ENCODE results near the gene MYBL2. TPM values are rescaled to one million over a fixed set of nuclear protein-coding genes. Genes with fewer than 3 reads are reported as not detected.

The MYBL2 gene
- total RNA-seq, 2 experiments from 2014 or later = 80.3 to 81.3 TPM

GRCh38 chr20:43689165-43689564 is 22.3 kb downstream of the MYBL2 start:
- ChIA-PET POLR2A (no interaction called here), CTCF (interaction anchor here (0.7 to 1.4 kb wide), 2 partner anchors 391 to 501 kb away, joined by 3 read pairs; no protein-coding TSS in a partner anchor)
- intact Hi-C loops (cut with micrococcal nuclease) = no loop called here
- Mint-ChIP-seq H3K27ac (no peak overlapping the region), H3K9me3 (no peaks in the 10 kb centered on the region), H3K27me3 (no peaks in the 10 kb centered on the region), H3K4me3 (no peak overlapping the region), H3K4me1 (ENCODE audit: low read depth) (peaks cover 6% of the 10 kb centered on the region), H3K36me3 (peaks cover 16% of the 10 kb centered on the region)
- DNase-seq = no peak

- peaks cover 20% of the 10 kb centered on the region for H3K36me3 Mint-ChIP-seq
- intact Hi-C loops (cut with micrococcal nuclease) = loop anchor here (5.0 kb wide), 1 partner anchor 154 kb away; no protein-coding TSS in a partner anchor
- H3K9me3 Mint-ChIP-seq = no peaks in the 10 kb centered on the region
- ChIA-PET POLR2A (interaction anchor here (1.3 kb wide), 1 partner anchor 234 kb away, joined by 5 read pairs; the partner anchor contains the start of gene SRSF6), CTCF (interaction anchor here (0.7 to 4.6 kb wide), 14 partner anchors 10 to 368 kb away, joined by 3 to 86 read pairs (median 4); no protein-coding TSS in a partner anchor)
- no peak for DNase-seq
- no peaks in the 10 kb centered on the region for H3K27me3 Mint-ChIP-seq
- peaks cover 6% of the 10 kb centered on the region for H3K4me1 Mint-ChIP-seq (ENCODE audit: low read depth)
- no peak overlapping the region for H3K27ac Mint-ChIP-seq
- H3K4me3 Mint-ChIP-seq = no peak overlapping the region
These were observed 24.2 kb downstream of the MYBL2 start for GRCh38 chr20:43690943-43691598.

GRCh38 chr20:43691928-43692524 is 25.1 kb downstream of the MYBL2 start:
- peaks cover 6% of the 10 kb centered on the region for H3K4me1 Mint-ChIP-seq (ENCODE audit: low read depth)
- H3K27ac Mint-ChIP-seq = no peak overlapping the region
- peak; percentile 73 for DNase-seq
- ChIA-PET POLR2A (interaction anchor here (1.0 to 1.3 kb wide), 2 partner anchors 101 to 235 kb away, joined by 3 to 5 read pairs; partner anchors contain the start of genes IFT52 and SRSF6), CTCF (interaction anchor here (0.6 to 4.6 kb wide), 17 partner anchors 9 to 368 kb away, joined by 3 to 86 read pairs (median 3); no protein-coding TSS in a partner anchor)
- peaks cover 19% of the 10 kb centered on the region for H3K36me3 Mint-ChIP-seq
- intact Hi-C loops (cut with micrococcal nuclease) = loop anchor here (5.0 kb wide), 1 partner anchor 155 kb away; no protein-coding TSS in a partner anchor
- H3K9me3 Mint-ChIP-seq = no peaks in the 10 kb centered on the region
- no peaks in the 10 kb centered on the region for H3K27me3 Mint-ChIP-seq
- H3K4me3 Mint-ChIP-seq = no peak overlapping the region

- Mint-ChIP-seq H3K4me1 (ENCODE audit: low read depth) (no peaks in the 10 kb centered on the region), H3K36me3 (peaks cover 16% of the 10 kb centered on the region), H3K4me3 (no peak overlapping the region), H3K9me3 (no peaks in the 10 kb centered on the region), H3K27me3 (no peaks in the 10 kb centered on the region), H3K27ac (no peak overlapping the region)
- CTCF ChIA-PET = interaction anchor here (4.6 kb wide), 1 partner anchor 156 kb away, joined by 86 read pairs; no protein-coding TSS in a partner anchor
- intact Hi-C loops (cut with micrococcal nuclease) = loop anchor here (5.0 kb wide), 1 partner anchor 157 kb away; no protein-coding TSS in a partner anchor
- DNase-seq = no peak
- POLR2A ChIA-PET = no interaction called here
These were observed 27.8 kb downstream of the MYBL2 start for GRCh38 chr20:43694763-43695162.

- no peaks in the 10 kb centered on the region for H3K27me3 Mint-ChIP-seq
- H3K27ac Mint-ChIP-seq = no peak overlapping the region
- no peaks in the 10 kb centered on the region for H3K4me1 Mint-ChIP-seq (ENCODE audit: low read depth)
- no peaks in the 10 kb centered on the region for H3K9me3 Mint-ChIP-seq
- H3K36me3 Mint-ChIP-seq = peaks cover 23% of the 10 kb centered on the region
- POLR2A ChIA-PET = no interaction called here
- H3K4me3 Mint-ChIP-seq = no peak overlapping the region
- no peak for DNase-seq
- CTCF ChIA-PET = no interaction called here
- intact Hi-C loops (cut with micrococcal nuclease) = no loop called here
These were observed 28.7 kb downstream of the MYBL2 start for GRCh38 chr20:43695571-43695970.

- H3K4me1 Mint-ChIP-seq (ENCODE audit: low read depth) = no peaks in the 10 kb centered on the region
- POLR2A ChIA-PET = no interaction called here
- H3K9me3 Mint-ChIP-seq = no peaks in the 10 kb centered on the region
- intact Hi-C loops (cut with micrococcal nuclease) = no loop called here
- peaks cover 36% of the 10 kb centered on the region for H3K36me3 Mint-ChIP-seq
- CTCF ChIA-PET = no interaction called here
- DNase-seq = no peak
- H3K27ac Mint-ChIP-seq = no peak overlapping the region
- H3K27me3 Mint-ChIP-seq = no peaks in the 10 kb centered on the region
- H3K4me3 Mint-ChIP-seq = no peak overlapping the region
These were observed 33.1 kb downstream of the MYBL2 start for GRCh38 chr20:43699941-43700565.

- H3K9me3 Mint-ChIP-seq = no peaks in the 10 kb centered on the region
- no peak overlapping the region for H3K27ac Mint-ChIP-seq
- H3K27me3 Mint-ChIP-seq = no peaks in the 10 kb centered on the region
- CTCF ChIA-PET = no interaction called here
- no peak overlapping the region for H3K4me3 Mint-ChIP-seq
- peaks cover 40% of the 10 kb centered on the region for H3K36me3 Mint-ChIP-seq
- DNase-seq = no peak
- H3K4me1 Mint-ChIP-seq (ENCODE audit: low read depth) = no peaks in the 10 kb centered on the region
- intact Hi-C loops (cut with micrococcal nuclease) = no loop called here
- POLR2A ChIA-PET = no interaction called here
These were observed 33.7 kb downstream of the MYBL2 start for GRCh38 chr20:43700627-43701026.

- no peak for DNase-seq
- CTCF ChIA-PET = no interaction called here
These were observed 35.6 kb downstream of the MYBL2 start for GRCh38 chr20:43702502-43702901.

GRCh38 chr20:43710370-43711044 is 43.6 kb downstream of the MYBL2 start:
- POLR2A ChIA-PET = no interaction called here
- CTCF ChIA-PET = no interaction called here
- no peaks in the 10 kb centered on the region for H3K27me3 Mint-ChIP-seq
- no peak for DNase-seq
- no peaks in the 10 kb centered on the region for H3K4me1 Mint-ChIP-seq (ENCODE audit: low read depth)
- H3K36me3 Mint-ChIP-seq = peaks cover 39% of the 10 kb centered on the region
- H3K9me3 Mint-ChIP-seq = no peaks in the 10 kb centered on the region
- H3K4me3 Mint-ChIP-seq = no peak overlapping the region
- intact Hi-C loops (cut with micrococcal nuclease) = no loop called here
- no peak overlapping the region for H3K27ac Mint-ChIP-seq

More at GRCh38 chr20:43702502-43702901, 35.6 kb downstream of the MYBL2 start:
- H3K27me3 Mint-ChIP-seq = no peaks in the 10 kb centered on the region
- H3K9me3 Mint-ChIP-seq = no peaks in the 10 kb centered on the region
- H3K4me1 Mint-ChIP-seq (ENCODE audit: low read depth) = no peaks in the 10 kb centered on the region
- POLR2A ChIA-PET = no interaction called here
- no peak overlapping the region for H3K27ac Mint-ChIP-seq
- no peak overlapping the region for H3K4me3 Mint-ChIP-seq
- intact Hi-C loops (cut with micrococcal nuclease) = no loop called here
- peaks cover 47% of the 10 kb centered on the region for H3K36me3 Mint-ChIP-seq

GRCh38 chr20:43711098-43711654 is 44.3 kb downstream of the MYBL2 start:
- POLR2A ChIA-PET = no interaction called here
- Mint-ChIP-seq H3K9me3 (no peaks in the 10 kb centered on the region), H3K4me1 (ENCODE audit: low read depth) (no peaks in the 10 kb centered on the region), H3K36me3 (peaks cover 36% of the 10 kb centered on the region), H3K27ac (no peak overlapping the region), H3K27me3 (no peaks in the 10 kb centered on the region), H3K4me3 (no peak overlapping the region)
- intact Hi-C loops (cut with micrococcal nuclease) = no loop called here
- CTCF ChIA-PET = no interaction called here
- no peak for DNase-seq

- ChIA-PET CTCF (no interaction called here), POLR2A (no interaction called here)
- Mint-ChIP-seq H3K27me3 (no peaks in the 10 kb centered on the region), H3K9me3 (peaks cover 3% of the 10 kb centered on the region), H3K27ac (no peak overlapping the region), H3K36me3 (peaks cover 28% of the 10 kb centered on the region), H3K4me1 (ENCODE audit: low read depth) (no peaks in the 10 kb centered on the region), H3K4me3 (no peak overlapping the region)
- intact Hi-C loops (cut with micrococcal nuclease) = no loop called here
- DNase-seq = no peak
These were observed 48.1 kb downstream of the MYBL2 start for GRCh38 chr20:43715044-43715443.

- DNase-seq = no peak
- POLR2A ChIA-PET = no interaction called here
- peaks cover 4% of the 10 kb centered on the region for H3K9me3 Mint-ChIP-seq
- peaks cover 25% of the 10 kb centered on the region for H3K36me3 Mint-ChIP-seq
- H3K4me3 Mint-ChIP-seq = no peak overlapping the region
- no peaks in the 10 kb centered on the region for H3K27me3 Mint-ChIP-seq
- no peaks in the 10 kb centered on the region for H3K4me1 Mint-ChIP-seq (ENCODE audit: low read depth)
- CTCF ChIA-PET = interaction anchor here (0.6 kb wide), 1 partner anchor 10 kb away, joined by 3 read pairs; no protein-coding TSS in a partner anchor
- no peak overlapping the region for H3K27ac Mint-ChIP-seq
- intact Hi-C loops (cut with micrococcal nuclease) = no loop called here
These were observed 48.6 kb downstream of the MYBL2 start for GRCh38 chr20:43715511-43715910.

Measured in activated CD4-positive, alpha-beta memory T cell treated with anti-CD3 and anti-CD28 coated beads for 36 hours (primary cell).